Activated CD8-positive, alpha-beta T cell treated with anti-CD3 and anti-CD28 coated beads for 36 hours (primary cell): ENCODE data around the gene RAI1. TPM values are rescaled to one million over a fixed set of nuclear protein-coding genes. Genes with fewer than 3 reads are reported as not detected.

Experiments
- ATAC-seq: fragments of 200-7000 bp; cut with Tn5 transposase; one replicate; pipeline ENCODE4 v1.10.0; 2021; ENCODE audit warnings: mild to moderate bottlenecking, moderate library complexity
- CTCF ChIA-PET: fragments of 350-600 bp; sonication (Branson Sonifier 250); formaldehyde crosslinking; loops from one replicate; lab custom pipeline; 2021; ENCODE audit warnings: antibody characterized with exemption; lab: Charles Lee
- POLR2A ChIA-PET: fragments of 350-600 bp; sonication (Branson Sonifier 250); formaldehyde crosslinking; loops from one replicate; lab custom pipeline; 2021; ENCODE audit warnings: antibody characterized with exemption; lab: Charles Lee
- DNase-seq: peaks from one replicate; pipeline ENCODE4 v3.0.0-alpha.2; 2020
- H3K27ac Mint-ChIP-seq: one replicate; pipeline ENCODE4 v1.8.0; 2021; ENCODE audit warnings: mild to moderate bottlenecking, mixed read lengths
- H3K27me3 Mint-ChIP-seq: one replicate; pipeline ENCODE4 v1.8.0; 2021; ENCODE audit warnings: mixed read lengths
- H3K36me3 Mint-ChIP-seq: one replicate; pipeline ENCODE4 v1.8.0; 2021; ENCODE audit warnings: low read depth, mixed read lengths
- H3K4me1 Mint-ChIP-seq: one replicate; pipeline ENCODE4 v1.8.0; 2021; ENCODE audit warnings: low read depth, mixed read lengths
- H3K4me3 Mint-ChIP-seq: one replicate; pipeline ENCODE4 v1.8.0; 2021; ENCODE audit warnings: mild to moderate bottlenecking, moderate library complexity, mixed read lengths
- H3K9me3 Mint-ChIP-seq: one replicate; pipeline ENCODE4 v1.8.0; 2021; ENCODE audit warnings: mixed read lengths
- CTCF ChIP-seq: fragments of 200-600 bp; IDR thresholded peaks from one replicate; pipeline ENCODE4 v1.8.0; 2022; ENCODE audit warnings: antibody characterized with exemption, mild to moderate bottlenecking
- intact Hi-C: fragments of 100-400 bp; cut with micrococcal nuclease; formaldehyde crosslinking; loops from one replicate; pipeline ENCODE4 v1.10.0; 2022
- total RNA-seq, 2 experiments: library from RNA; stranded (reverse); gene quantifications; one replicate each; pipeline ENCODE4 v1.2.3, GENCODE V29; 2021

RAI1 gene
- total RNA-seq, 2 experiments from 2014 or later, result 18.1 to 20.3 TPM

GRCh38 chr17:17702449-17703139 is 21.3 kb downstream of the RAI1 start:
- Mint-ChIP-seq H3K4me1 (peaks cover 27% of the 10 kb centered on the region), H3K27ac (no peak overlapping the region), H3K36me3 (peaks cover 8% of the 10 kb centered on the region), H3K4me3 (no peak overlapping the region), H3K27me3 (no peaks in the 10 kb centered on the region), H3K9me3 (no peaks in the 10 kb centered on the region)
- DNase-seq (no peak), ATAC-seq (no peak)
- CTCF ChIA-PET, result interaction anchor here (1.8 kb wide), 1 partner anchor 9 kb away, joined by 5 read pairs; no protein-coding TSS in a partner anchor
- intact Hi-C loops, result no loop called here
- TF ChIP-seq CTCF, result no peak
- POLR2A ChIA-PET, result interaction anchor here (1.1 to 2.0 kb wide), 2 partner anchors 11 to 19 kb away, joined by 3 to 5 read pairs; no protein-coding TSS in a partner anchor

- intact Hi-C loops, result no loop called here
- ATAC-seq (no peak), DNase-seq (no peak)
- Mint-ChIP-seq H3K36me3 (peaks cover 8% of the 10 kb centered on the region), H3K27ac (no peak overlapping the region), H3K9me3 (no peaks in the 10 kb centered on the region), H3K4me1 (peaks cover 20% of the 10 kb centered on the region), H3K27me3 (no peaks in the 10 kb centered on the region), H3K4me3 (no peak overlapping the region)
- TF ChIP-seq CTCF, result no peak
- CTCF ChIA-PET, result interaction anchor here (1.8 kb wide), 1 partner anchor 10 kb away, joined by 5 read pairs; no protein-coding TSS in a partner anchor
- POLR2A ChIA-PET, result interaction anchor here (0.7 to 2.0 kb wide), 3 partner anchors 11 to 20 kb away, joined by 3 to 5 read pairs (median 3); no protein-coding TSS in a partner anchor
Observed at GRCh38 chr17:17703140-17703919, 22.1 kb downstream of the RAI1 start.

- no peaks in the 10 kb centered on the region for H3K9me3 Mint-ChIP-seq
- no peak overlapping the region for H3K4me3 Mint-ChIP-seq
- no peak for ATAC-seq
- no peak for TF ChIP-seq CTCF
- DNase-seq, result no peak
- CTCF ChIA-PET, result no interaction called here
- intact Hi-C loops, result no loop called here
- H3K27me3 Mint-ChIP-seq, result no peaks in the 10 kb centered on the region
- POLR2A ChIA-PET, result interaction anchor here (1.2 to 1.3 kb wide), 2 partner anchors 11 to 32 kb away, joined by 3 read pairs; no protein-coding TSS in a partner anchor
- peaks cover 16% of the 10 kb centered on the region for H3K4me1 Mint-ChIP-seq
- no peak overlapping the region for H3K27ac Mint-ChIP-seq
- H3K36me3 Mint-ChIP-seq, result peaks cover 8% of the 10 kb centered on the region
Observed at GRCh38 chr17:17704931-17705330, 23.7 kb downstream of the RAI1 start.

- Mint-ChIP-seq H3K4me1 (peaks cover 12% of the 10 kb centered on the region), H3K4me3 (no peak overlapping the region), H3K27ac (no peak overlapping the region)
Observed at GRCh38 chr17:17706140-17707060, 25.1 kb downstream of the RAI1 start.

More at GRCh38 chr17:17706140-17707060, 25.1 kb downstream of the RAI1 start:
- ChIA-PET CTCF (no interaction called here), POLR2A (interaction anchor here (0.8 to 1.3 kb wide), 3 partner anchors 10 to 130 kb away, joined by 3 read pairs; partner anchors contain the start of gene SREBF1)
- no peak for TF ChIP-seq CTCF
- intact Hi-C loops, result no loop called here
- Mint-ChIP-seq H3K9me3 (no peaks in the 10 kb centered on the region), H3K36me3 (peaks cover 8% of the 10 kb centered on the region), H3K27me3 (no peaks in the 10 kb centered on the region)
- DNase-seq (no peak), ATAC-seq (no peak)
